ENCODE measurements around the gene SLC23A2.

Gene SLC23A2

DNA sequence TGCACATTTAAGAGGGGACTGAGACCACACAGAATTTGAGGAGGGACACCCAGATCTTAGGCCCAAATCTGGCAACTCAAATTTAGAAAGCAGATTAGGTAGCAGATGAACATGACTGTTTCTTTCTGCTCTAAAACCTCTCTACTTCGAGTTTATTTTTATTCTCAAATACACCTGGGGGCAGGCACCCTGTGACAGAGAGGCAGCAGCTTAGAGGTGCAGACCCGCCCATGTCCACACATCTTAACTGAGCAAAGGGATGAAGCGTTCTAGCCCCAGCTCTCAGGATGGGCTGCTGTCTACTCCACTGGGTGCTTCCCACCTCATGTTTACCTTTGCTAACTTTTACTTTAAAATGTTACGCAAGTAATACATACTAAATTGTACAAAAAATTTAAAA lies 125.0 kb downstream of the SLC23A2 start:
- DNase-seq (ENCODE audit: low spot score), result no peak
- TF ChIP-seq, protein P1, sequence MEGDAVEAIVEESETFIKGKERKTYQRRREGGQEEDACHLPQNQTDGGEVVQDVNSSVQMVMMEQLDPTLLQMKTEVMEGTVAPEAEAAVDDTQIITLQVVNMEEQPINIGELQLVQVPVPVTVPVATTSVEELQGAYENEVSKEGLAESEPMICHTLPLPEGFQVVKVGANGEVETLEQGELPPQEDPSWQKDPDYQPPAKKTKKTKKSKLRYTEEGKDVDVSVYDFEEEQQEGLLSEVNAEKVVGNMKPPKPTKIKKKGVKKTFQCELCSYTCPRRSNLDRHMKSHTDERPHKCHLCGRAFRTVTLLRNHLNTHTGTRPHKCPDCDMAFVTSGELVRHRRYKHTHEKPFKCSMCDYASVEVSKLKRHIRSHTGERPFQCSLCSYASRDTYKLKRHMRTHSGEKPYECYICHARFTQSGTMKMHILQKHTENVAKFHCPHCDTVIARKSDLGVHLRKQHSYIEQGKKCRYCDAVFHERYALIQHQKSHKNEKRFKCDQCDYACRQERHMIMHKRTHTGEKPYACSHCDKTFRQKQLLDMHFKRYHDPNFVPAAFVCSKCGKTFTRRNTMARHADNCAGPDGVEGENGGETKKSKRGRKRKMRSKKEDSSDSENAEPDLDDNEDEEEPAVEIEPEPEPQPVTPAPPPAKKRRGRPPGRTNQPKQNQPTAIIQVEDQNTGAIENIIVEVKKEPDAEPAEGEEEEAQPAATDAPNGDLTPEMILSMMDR (conservative IDR thresholded peaks at IDR 0.05; ENCODE audit: low read depth), result no peak
- POLR2A ChIA-PET (ENCODE audit: low non-redundant PET), result no interaction called here
- CTCF ChIA-PET, result no interaction called here
- no peak overlapping the region for H3K27ac ChIP-seq

- TF ChIP-seq, protein P1 (conservative IDR thresholded peaks at IDR 0.05; ENCODE audit: low read depth), result no peak
- ChIA-PET CTCF (no interaction called here), POLR2A (ENCODE audit: low non-redundant PET) (no interaction called here)
- no peak overlapping the region for H3K27ac ChIP-seq
- DNase-seq (ENCODE audit: low spot score), result no peak
Observed at GRCh38 chr20:4875578-4876067, 125.7 kb downstream of the SLC23A2 start.

- TF ChIP-seq, protein P1 (conservative IDR thresholded peaks at IDR 0.05; ENCODE audit: low read depth), result no peak
- ChIA-PET POLR2A (ENCODE audit: low non-redundant PET) (interaction anchor here (0.6 kb wide), 1 partner anchor 8 kb away, joined by 4 read pairs; no protein-coding TSS in a partner anchor), CTCF (interaction anchor here (0.6 kb wide), 1 partner anchor 14 kb away, joined by 3 read pairs; no protein-coding TSS in a partner anchor)
- H3K27ac ChIP-seq, result no peak overlapping the region
- DNase-seq (ENCODE audit: low spot score), result no peak
Observed at GRCh38 chr20:4873396-4873795, 127.9 kb downstream of the SLC23A2 start.

DNA sequence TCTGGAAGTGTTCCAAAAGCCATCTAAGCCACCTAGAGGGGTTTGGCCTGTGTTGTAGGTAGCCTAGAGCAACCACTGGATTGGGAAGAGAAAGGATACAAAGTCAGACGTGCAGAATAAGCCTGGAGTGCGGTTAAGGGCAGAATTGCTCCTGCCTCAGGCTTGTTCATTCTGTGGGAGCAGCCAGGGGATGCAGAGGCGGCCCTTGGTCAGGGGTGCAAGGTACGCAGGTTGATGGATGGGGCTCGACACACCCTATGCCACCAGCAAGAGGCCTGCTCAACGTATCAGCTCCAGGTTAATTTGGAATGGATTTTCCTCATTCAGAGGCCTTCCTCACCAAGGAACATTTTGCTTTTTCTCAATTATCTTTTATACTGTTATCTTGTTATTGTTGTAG lies 129.8 kb downstream of the SLC23A2 start:
- no peak overlapping the region for H3K27ac ChIP-seq
- TF ChIP-seq, protein P1 (conservative IDR thresholded peaks at IDR 0.05; ENCODE audit: low read depth), result no peak
- CTCF ChIA-PET, result no interaction called here
- POLR2A ChIA-PET (ENCODE audit: low non-redundant PET), result no interaction called here
- DNase-seq (ENCODE audit: low spot score), result no peak

DNA sequence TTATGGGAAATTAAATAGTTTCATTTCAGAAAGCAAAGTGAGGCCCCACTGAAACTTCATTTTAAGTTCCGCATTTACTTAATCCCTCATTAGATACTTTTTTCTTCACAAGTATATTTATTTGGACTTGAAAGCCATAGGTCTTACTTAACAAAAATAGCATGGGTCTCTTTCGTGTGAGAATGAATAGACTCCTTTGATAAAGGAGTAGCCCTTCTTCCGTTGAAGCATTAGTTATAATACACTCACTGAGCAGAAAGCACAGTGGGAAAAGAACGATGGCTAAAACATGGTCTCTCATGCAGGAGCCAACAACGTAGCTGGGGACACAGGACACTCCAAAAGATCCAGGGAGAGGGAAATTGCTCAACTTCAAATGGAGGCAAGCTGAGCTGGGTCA lies 130.4 kb downstream of the SLC23A2 start:
- TF ChIP-seq, protein P1 (conservative IDR thresholded peaks at IDR 0.05; ENCODE audit: low read depth), result no peak
- CTCF ChIA-PET, result no interaction called here
- no peak for DNase-seq (ENCODE audit: low spot score)
- H3K27ac ChIP-seq, result no peak overlapping the region
- POLR2A ChIA-PET (ENCODE audit: low non-redundant PET), result no interaction called here

DNA sequence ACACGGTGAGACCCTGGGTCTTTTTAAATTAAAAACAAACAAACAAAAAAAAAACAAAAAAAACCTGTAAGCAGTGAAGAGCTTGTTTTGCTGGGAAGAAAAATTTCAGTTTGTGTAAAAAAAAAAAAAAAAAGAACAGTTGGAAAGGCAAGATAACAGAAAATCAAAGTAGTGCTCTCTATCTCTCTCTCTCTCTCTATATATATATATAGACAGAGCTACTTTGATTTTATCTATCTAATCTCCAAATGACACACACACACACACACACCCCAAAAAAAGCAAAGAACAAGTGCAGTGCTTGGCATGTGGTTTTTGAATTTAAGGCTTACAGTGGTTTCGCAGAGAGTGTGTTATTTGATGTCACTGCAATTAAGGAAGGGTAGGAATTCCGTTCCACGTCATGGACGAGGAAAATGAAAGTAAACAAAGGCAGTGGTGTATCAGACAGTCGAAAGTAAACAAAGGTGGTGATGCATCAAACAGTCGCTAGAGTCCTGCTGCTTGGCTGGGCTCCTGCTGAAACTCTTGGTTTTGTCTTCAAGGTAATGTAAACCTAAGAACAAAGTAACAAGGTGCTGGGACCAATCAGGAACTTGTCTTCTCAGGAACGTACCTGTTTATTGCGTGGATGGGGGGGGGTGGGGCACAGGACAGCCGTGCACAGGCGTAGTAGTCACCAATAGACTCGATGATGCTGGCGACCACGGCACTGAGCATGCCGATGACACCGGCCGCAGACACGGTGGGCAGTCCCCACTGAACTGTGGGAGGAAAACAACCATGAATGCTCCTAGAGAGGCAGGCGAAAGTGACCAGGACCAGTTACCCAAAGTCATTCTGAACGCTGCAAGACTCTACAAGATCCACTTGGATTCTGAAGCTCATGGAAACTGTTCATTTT lies 131.8 kb downstream of the SLC23A2 start:
- CTCF ChIA-PET, result interaction anchor here (0.6 kb wide), 1 partner anchor 37 kb away, joined by 3 read pairs; no protein-coding TSS in a partner anchor
- DNase-seq (ENCODE audit: low spot score), result peak; percentile 68
- no peak overlapping the region for H3K27ac ChIP-seq
- POLR2A ChIA-PET (ENCODE audit: low non-redundant PET), result interaction anchor here (0.5 kb wide), 1 partner anchor 37 kb away, joined by 3 read pairs; no protein-coding TSS in a partner anchor
- TF ChIP-seq, protein P1 (conservative IDR thresholded peaks at IDR 0.05; ENCODE audit: low read depth), result no peak

All from RWPE1 (cell line).